Fibroblast of skin of left biceps (primary cell): Measurements from ENCODE around the gene EMC9.

Source experiments
- DNase-seq, 2 experiments: peaks; one replicate each; pipeline ENCODE4 v3.0.0-alpha.2; 2013; ENCODE audit warnings: low read depth in 2 of 2

EMC9 gene

DNA sequence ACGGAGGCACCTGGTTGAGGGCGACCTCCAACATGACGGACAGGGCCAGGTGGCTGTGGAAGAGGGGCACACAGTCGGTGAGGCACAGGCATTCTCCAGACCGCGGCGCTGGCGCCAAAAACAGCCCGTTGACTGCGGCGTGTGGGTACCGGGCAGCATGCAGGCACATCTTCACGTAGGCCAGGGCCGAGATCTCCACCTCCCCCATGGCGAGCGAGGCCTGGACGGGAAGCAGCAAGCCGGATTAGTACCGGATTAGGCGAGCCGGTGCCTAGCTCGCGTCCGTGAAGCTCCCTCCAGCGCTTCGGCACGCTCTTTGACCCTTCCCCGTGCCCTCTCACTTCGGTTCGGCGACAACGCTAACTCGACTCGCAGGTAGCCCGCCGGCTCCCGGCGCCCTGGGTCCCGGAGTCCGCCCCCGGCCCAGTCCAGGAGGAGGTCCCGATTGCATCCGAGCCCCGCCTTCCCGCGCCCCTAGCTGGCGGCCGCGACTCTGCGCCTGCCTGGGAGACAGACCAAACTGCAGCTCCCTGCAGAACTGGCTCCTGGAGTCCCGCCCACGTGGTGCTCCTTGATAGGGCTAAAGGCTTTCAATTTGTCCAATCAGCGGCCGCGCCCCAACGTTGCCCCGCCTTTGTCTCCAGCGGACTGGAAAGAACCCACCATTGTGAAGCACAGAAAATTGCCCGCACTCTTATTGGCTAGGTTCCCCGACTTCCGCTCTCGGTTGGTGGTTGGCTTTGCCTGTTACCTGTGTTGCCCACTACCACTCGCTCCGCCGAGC is at the start of gene EMC9:
Gene EMC9 (minus strand): TSS at position 495 of the 784 bp plus-strand sequence. CDS start 287 bp downstream, at position 208.
- DNase-seq, result peak; percentile 98

DNA sequence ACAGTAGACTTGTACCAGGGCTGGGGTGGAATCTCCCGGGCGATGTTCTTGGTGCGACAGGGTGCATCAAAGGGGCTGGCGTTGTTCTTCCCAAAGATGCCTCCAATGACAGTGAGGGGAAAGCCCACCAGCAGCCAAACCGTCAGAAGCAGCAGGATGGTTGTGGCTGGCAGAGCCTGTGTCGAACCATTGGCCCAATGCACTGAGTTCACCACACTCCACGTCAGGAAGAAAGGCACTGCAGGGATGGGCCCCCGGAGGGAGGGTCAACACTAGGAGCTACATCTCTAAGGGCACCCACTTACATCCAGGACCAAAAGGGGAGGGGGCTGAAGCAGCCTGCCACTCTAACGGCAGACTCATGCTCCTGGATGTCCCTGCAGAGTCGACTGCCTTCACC is 49.0 kb upstream of the EMC9 start:
- no peak for DNase-seq

- DNase-seq, result no peak
These were observed 48.1 kb upstream of the EMC9 start for GRCh38 chr14:24189460-24189859.

DNA sequence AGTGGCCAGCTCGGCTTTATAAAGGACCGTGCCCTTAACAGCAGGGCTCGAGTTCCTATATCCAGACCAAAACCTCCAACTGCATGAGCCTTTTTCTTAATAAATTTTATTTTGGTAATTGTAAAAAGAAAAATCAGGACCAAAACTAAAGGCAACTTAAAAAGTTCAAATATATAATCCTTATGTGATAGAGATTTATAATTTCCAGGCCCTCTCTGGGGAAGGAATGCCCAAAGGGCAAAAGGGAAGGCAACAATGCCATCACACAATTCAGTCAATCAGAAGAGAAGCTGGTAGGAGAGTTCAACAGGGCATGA is 47.6 kb upstream of the EMC9 start:
- no peak for DNase-seq

DNA sequence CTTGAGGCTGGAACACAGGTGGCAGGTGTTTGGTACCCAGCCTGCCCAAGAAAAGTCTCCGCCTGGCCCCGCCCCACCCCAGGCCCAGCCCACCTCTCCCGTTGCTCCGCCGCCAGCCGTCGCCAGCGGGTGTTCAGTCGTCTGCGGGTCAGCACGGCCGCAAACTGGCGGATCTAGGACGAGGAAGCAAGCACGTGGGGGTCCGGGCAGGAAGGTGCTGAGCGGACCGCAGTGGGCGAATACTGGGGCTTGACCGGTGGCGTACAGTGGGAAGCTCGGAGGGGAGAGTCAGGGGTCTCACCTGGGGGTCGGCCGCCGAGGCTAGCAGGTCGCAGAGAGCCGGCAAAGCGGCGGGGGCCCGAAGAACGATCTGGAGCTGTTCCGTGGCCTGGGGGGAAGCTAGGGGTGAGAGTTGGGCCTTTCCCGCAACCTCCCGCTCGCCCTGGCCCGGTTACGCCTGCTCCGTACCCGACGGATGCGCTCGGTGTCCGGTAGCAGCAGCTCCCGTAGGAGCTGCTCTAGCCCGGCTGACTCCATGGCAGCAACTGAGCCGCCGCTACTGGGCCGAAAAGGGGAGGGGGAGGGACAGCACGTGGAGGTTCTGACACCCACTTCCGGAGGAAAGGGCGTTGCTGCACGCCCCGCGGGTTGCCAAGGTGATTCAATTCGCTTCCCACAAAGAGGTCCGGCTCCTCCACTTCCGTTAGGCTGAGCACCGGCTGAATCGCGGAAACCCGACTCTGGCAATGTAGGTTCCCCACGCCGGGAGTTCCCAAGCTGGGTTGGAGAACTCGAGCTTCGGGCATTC is 47.1 kb upstream of the EMC9 start, which contains the start of gene IPO4:
Gene IPO4 (minus strand): TSS at position 566 of the 808 bp plus-strand sequence. CDS start 29 bp downstream, at position 537.
- DNase-seq, result peak; percentile 93

DNA sequence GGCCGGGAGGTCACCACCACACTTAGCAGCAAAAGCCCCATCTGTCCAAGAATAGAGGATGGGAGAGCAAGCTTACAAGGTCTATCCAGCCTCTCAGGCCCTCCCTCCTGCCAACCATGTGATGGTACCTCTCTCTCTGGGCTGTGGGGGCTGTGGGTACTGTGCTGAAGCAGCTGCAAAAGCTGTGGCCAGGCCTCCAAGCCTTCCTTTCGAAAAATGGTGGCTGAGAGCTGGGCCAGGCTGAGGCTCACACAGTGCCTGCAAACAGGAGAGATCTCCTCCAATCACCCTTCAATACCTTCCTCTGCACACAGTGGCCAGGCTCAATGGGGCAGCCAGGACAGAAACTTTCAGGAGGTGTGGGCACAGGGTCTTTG is 46.1 kb upstream of the EMC9 start:
- DNase-seq, result no peak

- DNase-seq, result no peak
These were observed 45.6 kb upstream of the EMC9 start for GRCh38 chr14:24186831-24187538.

DNA sequence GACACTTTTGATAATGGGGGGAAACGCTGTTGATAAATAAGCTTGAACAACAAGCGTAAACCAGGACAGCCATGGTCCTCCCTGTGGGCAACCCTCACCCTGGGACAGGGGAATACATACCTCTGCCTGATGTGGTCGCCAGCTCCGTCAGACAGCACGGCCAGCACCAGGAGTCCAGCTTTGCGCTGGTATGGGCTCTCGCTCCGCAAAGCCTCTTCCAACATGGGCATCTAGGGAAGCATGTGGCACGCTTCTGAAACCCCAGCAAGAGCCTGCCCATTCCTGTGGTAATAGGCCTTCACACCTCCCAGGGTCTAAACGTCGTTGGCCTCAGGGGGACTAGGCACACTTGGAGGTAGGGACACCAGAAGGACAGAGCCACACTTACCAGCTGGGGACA is 44.4 kb upstream of the EMC9 start:
- no peak for DNase-seq

- DNase-seq, result no peak
These were observed 43.6 kb upstream of the EMC9 start for GRCh38 chr14:24185026-24185425.

- DNase-seq, result no peak
These were observed 42.9 kb upstream of the EMC9 start for GRCh38 chr14:24184104-24184970.

GRCh38 chr14:24183014-24183481 is 41.7 kb upstream of the EMC9 start:
- no peak for DNase-seq

DNA sequence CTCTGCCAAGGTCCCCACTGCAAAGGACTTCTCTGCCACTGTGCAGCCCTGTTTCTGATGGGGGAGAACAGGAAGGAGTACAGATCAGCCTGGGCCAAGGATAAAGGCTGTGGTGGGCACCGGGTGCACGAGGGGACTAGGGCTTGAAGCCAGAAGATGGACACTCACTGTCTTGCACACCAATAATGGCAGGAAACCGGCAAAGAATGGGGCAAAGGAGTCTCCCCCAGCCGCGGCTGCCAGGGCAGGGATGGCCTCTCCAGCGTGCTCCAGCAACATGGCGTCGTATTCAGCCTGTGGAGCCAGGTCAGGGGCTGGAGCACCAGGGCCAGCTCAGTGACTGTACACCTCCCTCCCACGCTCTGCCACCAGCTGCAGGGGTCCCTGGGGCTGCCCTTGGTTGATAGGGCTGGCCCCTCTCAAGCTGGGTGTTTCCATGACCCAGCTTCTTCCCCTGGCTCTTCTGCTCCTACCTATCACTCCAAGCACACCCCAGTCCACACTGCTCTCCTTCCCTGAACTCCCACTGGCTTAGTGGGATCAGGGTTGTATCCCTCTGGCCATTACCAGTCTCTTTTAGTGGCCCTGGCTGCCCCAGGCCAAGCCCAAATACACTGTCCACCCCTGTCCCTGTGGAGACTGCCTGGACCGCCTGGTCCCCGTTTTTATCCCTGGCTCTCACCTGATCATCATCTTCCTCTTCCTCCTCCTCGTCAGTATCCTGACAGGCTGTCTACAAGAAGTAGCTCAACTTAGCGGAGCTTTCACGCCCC is 40.9 kb upstream of the EMC9 start:
- DNase-seq, result no peak

DNA sequence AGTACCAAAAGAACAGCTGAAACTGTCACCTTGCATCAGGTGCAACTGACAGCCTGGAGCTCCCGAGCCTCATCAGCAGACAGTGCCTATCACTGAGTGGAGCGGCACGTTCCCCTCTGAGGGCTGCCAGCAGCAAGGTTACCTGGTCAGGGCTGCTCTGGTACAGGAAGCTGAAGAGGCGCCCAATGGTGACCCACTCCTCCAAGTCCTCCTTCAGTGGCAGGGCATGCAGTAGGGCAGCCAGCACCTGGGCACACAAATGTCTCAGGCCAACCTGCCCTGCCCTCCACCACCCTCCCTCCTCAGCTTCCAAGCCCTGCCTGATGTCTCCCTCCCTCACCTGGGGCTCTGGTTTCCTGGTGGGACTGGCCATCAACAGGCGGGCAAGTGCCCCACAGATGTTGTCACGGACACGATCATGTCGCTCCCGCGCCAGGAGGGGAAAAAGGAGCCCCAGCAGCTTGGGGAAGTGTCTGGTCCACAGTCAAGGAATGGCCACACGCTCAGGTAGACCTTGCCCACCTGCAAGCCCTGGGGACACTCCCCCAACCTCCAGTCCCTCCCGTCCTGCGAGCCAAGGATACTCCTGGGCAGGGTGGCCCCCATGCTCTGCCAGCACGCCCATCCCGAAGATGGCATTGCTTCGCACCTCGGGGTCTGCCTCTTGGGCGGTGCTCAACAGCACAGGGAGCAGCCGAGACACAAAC is 40.1 kb upstream of the EMC9 start:
- DNase-seq, result no peak

GRCh38 chr14:24179961-24180796 is 38.8 kb upstream of the EMC9 start:
- no peak for DNase-seq

- no peak for DNase-seq
These were observed 38.0 kb upstream of the EMC9 start for GRCh38 chr14:24179294-24179960.

DNA sequence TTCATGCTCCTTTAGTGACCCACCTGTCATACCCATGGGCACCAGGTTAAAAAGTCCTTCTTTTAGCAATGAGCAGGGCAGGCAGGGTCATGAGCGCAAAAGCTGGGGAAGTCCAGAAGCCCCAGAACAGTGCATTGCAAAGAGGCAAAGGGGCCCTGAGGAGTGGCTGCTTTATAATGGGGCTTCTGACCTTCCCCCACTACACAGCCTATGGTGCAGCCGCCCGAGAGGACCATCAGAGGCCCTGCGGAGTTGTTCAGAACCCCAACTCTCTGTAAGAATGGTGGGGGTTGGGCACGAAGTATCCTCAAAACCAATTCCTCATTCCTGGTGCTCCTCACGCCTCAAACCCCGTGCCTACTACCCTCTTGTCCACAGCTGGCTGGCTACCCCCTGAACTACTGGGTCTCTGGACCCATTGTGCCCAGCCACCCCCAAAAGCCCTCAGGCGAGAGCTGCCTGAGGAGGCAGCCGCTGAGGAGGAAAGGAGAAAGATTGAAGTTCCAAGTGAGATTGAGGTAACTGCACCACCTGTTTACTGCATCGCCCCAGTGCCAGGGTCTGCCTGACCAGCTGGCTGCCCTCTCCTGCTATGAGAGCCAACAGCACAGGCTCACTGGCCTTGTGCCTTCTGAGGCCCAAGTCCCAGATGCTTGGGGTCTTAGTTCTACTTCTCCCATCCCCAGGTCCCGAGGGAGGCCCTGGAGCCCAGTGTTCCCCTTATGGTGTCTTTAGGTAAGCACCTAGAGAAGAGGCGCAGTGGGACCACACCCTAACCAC is 37.2 kb upstream of the EMC9 start:
- DNase-seq, result no peak

- DNase-seq, result no peak
These were observed 36.5 kb upstream of the EMC9 start for GRCh38 chr14:24177891-24178290.
